ENCODE results near the gene CADM2. TPM values are rescaled to one million over a fixed set of nuclear protein-coding genes. Genes with fewer than 3 reads are reported as not detected.
A peak's percentile ranks its signal among the peaks of the same experiment; 100 is the strongest.

CADM2 gene
- total RNA-seq, 4 donors from 2014 or later: 0.13 to 4.3 (median 4.1) TPM

DNA sequence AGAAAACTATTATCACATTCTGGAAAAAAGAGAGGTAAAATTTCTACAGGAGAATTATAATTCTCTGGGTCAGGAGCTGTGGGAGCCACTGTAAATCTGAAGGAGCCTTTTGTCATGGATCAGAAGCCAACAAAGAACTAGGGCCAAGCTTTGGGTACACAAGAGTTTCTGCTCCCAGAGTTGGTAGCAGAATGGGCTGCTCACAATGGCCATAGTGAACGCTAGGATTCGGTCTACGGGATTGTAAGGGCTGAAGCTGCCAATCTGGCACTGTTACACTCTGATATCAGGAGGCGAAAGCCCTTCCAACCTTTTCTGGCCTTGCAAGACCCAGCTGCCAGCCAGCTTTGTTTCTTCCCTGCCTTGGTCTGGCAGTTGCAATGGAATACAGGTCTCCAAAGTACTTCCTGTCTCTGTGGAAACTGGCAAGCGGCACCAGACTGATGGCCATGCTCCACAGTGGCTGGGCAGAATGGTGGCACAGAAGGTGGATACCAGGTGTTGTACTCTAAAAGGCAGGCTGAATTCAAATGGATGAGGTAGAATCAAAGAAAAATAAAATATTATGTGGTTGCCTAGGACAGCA, 831.7 kb downstream of the CADM2 start:
- TF ChIP-seq, protein P1, sequence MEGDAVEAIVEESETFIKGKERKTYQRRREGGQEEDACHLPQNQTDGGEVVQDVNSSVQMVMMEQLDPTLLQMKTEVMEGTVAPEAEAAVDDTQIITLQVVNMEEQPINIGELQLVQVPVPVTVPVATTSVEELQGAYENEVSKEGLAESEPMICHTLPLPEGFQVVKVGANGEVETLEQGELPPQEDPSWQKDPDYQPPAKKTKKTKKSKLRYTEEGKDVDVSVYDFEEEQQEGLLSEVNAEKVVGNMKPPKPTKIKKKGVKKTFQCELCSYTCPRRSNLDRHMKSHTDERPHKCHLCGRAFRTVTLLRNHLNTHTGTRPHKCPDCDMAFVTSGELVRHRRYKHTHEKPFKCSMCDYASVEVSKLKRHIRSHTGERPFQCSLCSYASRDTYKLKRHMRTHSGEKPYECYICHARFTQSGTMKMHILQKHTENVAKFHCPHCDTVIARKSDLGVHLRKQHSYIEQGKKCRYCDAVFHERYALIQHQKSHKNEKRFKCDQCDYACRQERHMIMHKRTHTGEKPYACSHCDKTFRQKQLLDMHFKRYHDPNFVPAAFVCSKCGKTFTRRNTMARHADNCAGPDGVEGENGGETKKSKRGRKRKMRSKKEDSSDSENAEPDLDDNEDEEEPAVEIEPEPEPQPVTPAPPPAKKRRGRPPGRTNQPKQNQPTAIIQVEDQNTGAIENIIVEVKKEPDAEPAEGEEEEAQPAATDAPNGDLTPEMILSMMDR (IDR thresholded peaks at IDR 0.05): no peak
- no peak for TF ChIP-seq POLR2A (IDR thresholded peaks at IDR 0.05)
- no peak overlapping the region for H3K27ac ChIP-seq
- no peaks in the 10 kb centered on the region for H3K36me3 ChIP-seq
- intact Hi-C loops (cut with DNase I): no loop called here
- peak in 1 of 2 donors; percentile 8 for DNase-seq
- no peak overlapping the region for H3K4me3 ChIP-seq (replicated peaks in 1 of 3)
- WGBS, 2 donors: 66 to 75% methylated on average over 5 of the region's 5 CpGs
- no peaks in the 10 kb centered on the region for H3K4me1 ChIP-seq
- H3K27me3 ChIP-seq: no peaks in the 10 kb centered on the region
- no peaks in the 10 kb centered on the region for H3K9me3 ChIP-seq

DNA sequence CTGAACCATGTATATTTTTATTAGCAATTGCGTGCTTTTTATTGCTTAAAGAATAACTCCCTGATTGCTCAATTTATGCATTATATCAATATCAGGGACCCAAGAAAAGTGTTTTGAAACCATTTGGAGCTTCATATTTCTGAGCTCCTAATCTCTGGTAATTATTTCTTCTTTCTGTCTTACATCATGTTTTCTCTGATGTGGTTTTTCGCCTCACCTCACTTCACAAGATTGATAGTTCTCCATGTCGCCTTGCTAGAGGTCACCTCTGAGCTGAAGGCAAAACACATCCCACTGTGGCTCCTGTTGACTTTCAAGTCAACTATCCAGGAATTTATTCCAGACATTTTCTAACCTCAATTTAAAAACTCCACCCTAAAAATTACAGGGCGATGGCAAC, 837.4 kb downstream of the CADM2 start:
- WGBS, 2 donors: 63 to 69% methylated on average over 4 of the region's 4 CpGs
- H3K27ac ChIP-seq: no peak overlapping the region
- no peaks in the 10 kb centered on the region for H3K9me3 ChIP-seq
- no peaks in the 10 kb centered on the region for H3K36me3 ChIP-seq
- no peaks in the 10 kb centered on the region for H3K4me1 ChIP-seq
- intact Hi-C loops (cut with DNase I): no loop called here
- H3K27me3 ChIP-seq: no peaks in the 10 kb centered on the region
- H3K4me3 ChIP-seq (replicated peaks in 1 of 3): no peak overlapping the region
- TF ChIP-seq POLR2A (IDR thresholded peaks at IDR 0.05): no peak
- TF ChIP-seq, protein P1 (IDR thresholded peaks at IDR 0.05): no peak
- no peak for DNase-seq

DNA sequence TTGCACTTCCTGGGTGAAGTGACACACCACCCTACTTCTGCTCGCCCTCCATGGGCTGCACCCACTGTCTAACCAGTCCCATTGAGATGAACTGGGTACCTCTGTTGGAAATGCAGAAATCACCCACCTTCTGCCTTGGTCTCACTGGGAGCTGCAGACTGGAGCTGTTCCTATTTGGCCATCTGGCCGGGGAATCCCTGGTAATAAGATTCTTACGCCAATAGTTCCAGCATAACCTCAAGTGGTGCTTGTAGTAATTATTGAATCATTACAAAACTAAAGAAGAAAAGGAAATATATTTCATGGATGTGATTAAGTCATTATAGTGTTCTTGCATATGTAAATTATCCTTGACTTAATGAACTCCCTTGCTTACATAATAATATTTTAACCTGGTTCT, 841.9 kb downstream of the CADM2 start:
- TF ChIP-seq, protein P1 (IDR thresholded peaks at IDR 0.05): no peak
- no peak for TF ChIP-seq POLR2A (IDR thresholded peaks at IDR 0.05)
- WGBS, 2 donors: 78 to 82% methylated on average over 3 of the region's 3 CpGs
- Histone ChIP-seq H3K4me1 (no peaks in the 10 kb centered on the region), H3K9me3 (no peaks in the 10 kb centered on the region), H3K27ac (no peak overlapping the region), H3K27me3 (no peaks in the 10 kb centered on the region), H3K36me3 (no peaks in the 10 kb centered on the region), H3K4me3 (replicated peaks in 1 of 3) (no peak overlapping the region)
- intact Hi-C loops (cut with DNase I): no loop called here
- DNase-seq: no peak

DNA sequence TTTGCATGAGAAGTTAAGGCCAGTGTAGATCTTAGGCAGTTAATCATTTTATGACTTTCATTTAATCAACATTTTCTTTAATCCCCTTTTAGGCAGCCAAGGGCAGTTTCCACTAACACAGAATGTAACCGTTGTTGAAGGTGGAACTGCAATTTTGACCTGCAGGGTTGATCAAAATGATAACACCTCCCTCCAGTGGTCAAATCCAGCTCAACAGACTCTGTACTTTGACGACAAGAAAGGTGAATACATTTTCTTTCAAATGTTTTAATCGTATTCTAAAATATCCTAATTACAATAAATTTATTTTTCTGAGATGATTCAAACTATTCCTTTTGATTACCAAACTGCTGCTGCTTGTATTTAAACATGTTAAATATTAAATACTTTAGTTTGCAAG, 843.2 kb downstream of the CADM2 start:
- WGBS, 2 donors: 24 to 28% methylated on average over 3 of the region's 3 CpGs
- Histone ChIP-seq H3K4me1 (no peaks in the 10 kb centered on the region), H3K36me3 (no peaks in the 10 kb centered on the region), H3K9me3 (no peaks in the 10 kb centered on the region), H3K4me3 (replicated peaks in 1 of 3) (no peak overlapping the region), H3K27me3 (no peaks in the 10 kb centered on the region), H3K27ac (no peak overlapping the region)
- intact Hi-C loops (cut with DNase I): no loop called here
- TF ChIP-seq, protein P1 (IDR thresholded peaks at IDR 0.05): peak in 1 of 6 experiments; percentile 36
- TF ChIP-seq POLR2A (IDR thresholded peaks at IDR 0.05): no peak
- DNase-seq: no peak

DNA sequence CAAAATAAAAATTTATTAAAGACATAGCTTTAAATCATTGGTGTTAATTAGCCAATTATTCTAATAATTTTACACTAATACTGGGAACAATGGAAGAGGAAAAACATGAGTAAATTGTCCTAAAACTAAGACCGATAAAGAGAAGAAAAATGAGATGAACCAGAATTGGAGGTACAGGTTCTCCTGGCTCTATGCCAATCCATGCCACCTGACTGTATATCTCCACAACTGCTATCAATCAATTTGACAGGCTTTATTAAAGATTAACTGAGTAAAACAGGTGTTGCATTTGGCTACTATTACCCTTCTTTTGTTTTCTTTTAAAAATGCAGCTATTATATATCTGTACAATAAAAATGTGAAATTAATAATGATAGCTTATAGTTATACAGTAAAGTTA, 850.0 kb downstream of the CADM2 start:
- H3K36me3 ChIP-seq: no peaks in the 10 kb centered on the region
- H3K9me3 ChIP-seq: no peaks in the 10 kb centered on the region
- H3K27ac ChIP-seq: no peak overlapping the region
- H3K27me3 ChIP-seq: no peaks in the 10 kb centered on the region
- H3K4me1 ChIP-seq: no peaks in the 10 kb centered on the region
- no peak for TF ChIP-seq POLR2A (IDR thresholded peaks at IDR 0.05)
- TF ChIP-seq, protein P1 (IDR thresholded peaks at IDR 0.05): no peak
- no peak for DNase-seq
- intact Hi-C loops (cut with DNase I): no loop called here
- no peak overlapping the region for H3K4me3 ChIP-seq (replicated peaks in 1 of 3)
- WGBS, 2 donors: 91 to 97% methylated on average over 1 of the region's 1 CpG

Data from thyroid gland (tissue), 4 donors.